ENCODE results near the gene MESD.

- TF ChIP-seq FOXO4 (CRISPR knock-in tag; IDR thresholded peaks at IDR 0.05) (no peak), SREBF2 (CRISPR knock-in tag; IDR thresholded peaks at IDR 0.05) (no peak), EHMT2 (IDR thresholded peaks at IDR 0.05) (no peak), ZNF592 (IDR thresholded peaks at IDR 0.05) (no peak), MAFF (IDR thresholded peaks at IDR 0.05; ENCODE audit: low read length) (no peak), ETV5 (CRISPR knock-in tag; IDR thresholded peaks at IDR 0.05; ENCODE audit: low read depth) (no peak), STAG1 (CRISPR knock-in tag; IDR thresholded peaks at IDR 0.05; ENCODE audit: borderline replicate concordance) (no peak)
These were observed 46.7 kb downstream of the MESD start for GRCh38 chr15:80942746-80943565.
